CD4-positive, alpha-beta T cell treated with Interleukin-4 for 1 hour (primary cell): Measurements from ENCODE around the gene NKX1-1.

ENCODE experiments used
- DNase-seq, 2 donors: peaks; one replicate each; pipeline ENCODE4 v3.0.0-alpha.2; 2020 to 2022

Gene NKX1-1

DNA sequence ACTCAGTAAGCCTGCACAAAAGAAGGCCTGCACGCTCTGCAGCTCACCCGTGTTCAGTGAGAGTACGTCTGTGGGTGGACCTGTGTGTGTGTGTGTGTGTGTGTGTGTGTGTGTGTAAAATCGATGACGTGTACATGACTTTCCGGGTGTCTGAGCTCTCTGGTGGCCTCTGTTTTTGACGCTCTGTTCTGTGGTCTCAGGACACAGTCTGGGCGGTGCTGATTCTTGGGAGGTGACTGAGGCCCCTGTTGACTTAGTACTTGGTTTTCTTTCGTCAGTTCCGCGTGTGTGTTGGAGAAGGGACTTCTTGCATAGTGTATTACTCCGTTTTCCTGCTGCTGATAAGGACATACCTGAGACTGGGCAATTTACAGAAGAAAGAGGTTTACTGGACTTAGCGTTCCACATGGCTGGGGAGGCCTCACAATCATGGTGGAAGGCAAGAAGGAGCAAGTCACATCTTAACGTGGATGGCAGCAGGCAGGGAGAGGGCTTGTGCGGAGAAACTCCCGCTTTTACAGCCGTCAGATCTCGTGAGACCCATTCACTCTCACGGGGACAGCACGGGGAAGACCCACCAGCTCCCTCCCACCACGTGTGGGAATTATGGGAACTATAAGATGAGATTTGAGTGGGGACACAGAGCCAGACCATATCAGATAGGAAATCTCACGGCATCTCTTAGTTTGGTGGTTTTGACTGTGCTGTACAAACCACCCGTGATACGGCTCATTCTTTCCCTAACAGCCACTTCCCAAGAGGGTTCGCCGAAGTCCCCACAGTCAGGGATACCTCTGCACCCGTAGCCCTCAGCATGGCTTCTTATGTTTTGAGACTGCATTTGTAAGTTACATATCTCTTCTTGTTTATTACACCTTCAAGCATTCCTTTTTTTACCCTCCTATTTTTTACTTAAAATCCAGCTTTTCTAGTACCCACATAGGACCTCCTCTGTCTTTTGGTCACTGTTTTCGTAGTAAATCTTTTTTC is 34.8 kb downstream of the NKX1-1 start:
- no peak for DNase-seq

- no peak for DNase-seq
These were observed 35.7 kb downstream of the NKX1-1 start for GRCh38 chr4:1370321-1371124.

DNA sequence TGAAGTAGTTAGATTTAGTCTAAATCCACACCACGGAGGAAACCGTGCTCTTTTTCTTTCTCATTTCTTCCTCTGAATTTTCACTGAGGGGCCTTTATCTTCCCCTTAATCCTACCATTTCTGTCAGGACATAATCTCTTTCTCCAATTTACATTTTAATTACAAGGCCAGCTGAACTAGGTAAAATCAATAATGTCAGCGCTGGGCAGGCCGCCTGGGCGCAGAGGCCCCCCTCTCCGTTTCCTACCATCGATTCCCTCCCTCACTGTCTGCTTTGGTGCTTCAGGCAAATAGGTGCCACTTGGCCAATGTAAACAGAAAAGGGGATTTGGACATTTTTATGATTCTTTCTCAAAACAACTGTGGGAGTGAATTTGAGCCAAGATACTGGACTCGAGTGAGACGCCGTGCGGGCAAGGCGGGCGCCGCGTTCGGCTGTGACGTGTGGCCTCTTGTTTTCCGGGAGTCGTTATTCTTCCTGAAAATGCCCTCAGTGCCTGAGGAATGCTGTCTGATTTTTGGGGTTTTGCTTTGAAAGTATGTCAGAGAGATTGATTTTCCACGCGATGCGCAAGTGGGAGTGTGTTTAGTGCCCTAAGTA is 36.7 kb downstream of the NKX1-1 start:
- no peak for DNase-seq

DNA sequence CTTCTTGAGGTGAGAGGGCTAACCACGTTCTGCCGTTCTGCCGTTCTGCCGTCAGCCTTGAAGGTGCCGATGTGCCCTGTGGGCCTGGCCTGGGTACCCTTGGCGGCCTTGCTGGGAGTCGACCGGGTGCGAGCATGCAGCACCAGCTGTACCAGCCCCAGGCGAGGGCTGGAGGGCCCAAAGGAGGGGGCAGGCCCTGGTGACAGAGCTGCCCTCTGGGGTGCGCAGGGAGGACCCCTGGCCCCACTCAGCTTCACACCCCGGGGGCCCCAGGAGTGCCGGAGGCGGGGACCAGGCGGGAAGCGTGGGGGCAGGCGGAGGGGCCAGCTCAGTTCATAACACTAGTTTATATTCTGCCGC is 37.2 kb downstream of the NKX1-1 start:
- DNase-seq: no peak

GRCh38 chr4:1368421-1369090 is 37.7 kb downstream of the NKX1-1 start:
- DNase-seq: no peak

- no peak for DNase-seq
These were observed 38.3 kb downstream of the NKX1-1 start for GRCh38 chr4:1367936-1368289.

GRCh38 chr4:1367230-1367935 is 38.9 kb downstream of the NKX1-1 start:
- DNase-seq: no peak

DNA sequence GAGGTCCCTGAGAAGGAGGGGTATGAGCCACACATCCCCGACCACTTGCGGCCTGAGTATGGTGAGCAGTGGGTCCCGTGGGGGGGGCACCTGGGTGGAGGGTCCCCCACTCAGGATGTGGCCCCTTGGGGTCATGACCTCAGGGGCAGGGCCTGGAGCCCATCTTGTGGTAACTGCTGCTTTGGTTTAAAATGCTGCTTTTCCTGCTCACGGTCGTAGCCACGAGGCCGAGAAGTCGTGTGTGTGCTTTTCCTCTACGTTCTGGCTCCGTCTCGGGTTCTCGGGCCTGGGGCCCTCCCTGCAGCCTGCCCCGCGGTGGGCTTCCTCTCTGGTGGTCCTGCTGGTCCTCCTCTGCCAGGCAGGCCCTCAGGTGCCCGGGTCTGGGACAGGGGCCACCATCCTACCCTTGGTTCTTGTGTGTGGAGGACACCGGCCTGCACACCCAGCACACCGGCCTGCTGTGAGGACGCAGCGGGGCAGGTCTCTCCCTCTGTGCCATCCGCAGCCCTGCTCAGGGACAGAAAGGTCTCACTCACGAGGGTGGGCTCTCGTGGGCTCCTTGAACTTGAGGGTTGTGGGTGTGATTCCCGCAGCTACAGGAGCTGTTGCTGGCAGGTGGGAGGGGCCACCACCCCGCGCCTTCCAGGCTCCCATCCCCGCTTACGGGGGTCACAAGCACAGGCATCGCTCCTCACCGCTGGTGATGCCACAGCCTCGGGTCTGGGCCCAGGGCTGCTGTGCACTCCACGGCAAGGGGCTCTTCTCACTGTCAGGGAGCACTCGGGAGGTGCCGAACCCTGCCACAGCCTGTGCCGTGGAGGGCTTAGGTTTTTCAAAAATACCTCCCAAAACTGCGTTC is 39.6 kb downstream of the NKX1-1 start:
- DNase-seq: no peak

DNA sequence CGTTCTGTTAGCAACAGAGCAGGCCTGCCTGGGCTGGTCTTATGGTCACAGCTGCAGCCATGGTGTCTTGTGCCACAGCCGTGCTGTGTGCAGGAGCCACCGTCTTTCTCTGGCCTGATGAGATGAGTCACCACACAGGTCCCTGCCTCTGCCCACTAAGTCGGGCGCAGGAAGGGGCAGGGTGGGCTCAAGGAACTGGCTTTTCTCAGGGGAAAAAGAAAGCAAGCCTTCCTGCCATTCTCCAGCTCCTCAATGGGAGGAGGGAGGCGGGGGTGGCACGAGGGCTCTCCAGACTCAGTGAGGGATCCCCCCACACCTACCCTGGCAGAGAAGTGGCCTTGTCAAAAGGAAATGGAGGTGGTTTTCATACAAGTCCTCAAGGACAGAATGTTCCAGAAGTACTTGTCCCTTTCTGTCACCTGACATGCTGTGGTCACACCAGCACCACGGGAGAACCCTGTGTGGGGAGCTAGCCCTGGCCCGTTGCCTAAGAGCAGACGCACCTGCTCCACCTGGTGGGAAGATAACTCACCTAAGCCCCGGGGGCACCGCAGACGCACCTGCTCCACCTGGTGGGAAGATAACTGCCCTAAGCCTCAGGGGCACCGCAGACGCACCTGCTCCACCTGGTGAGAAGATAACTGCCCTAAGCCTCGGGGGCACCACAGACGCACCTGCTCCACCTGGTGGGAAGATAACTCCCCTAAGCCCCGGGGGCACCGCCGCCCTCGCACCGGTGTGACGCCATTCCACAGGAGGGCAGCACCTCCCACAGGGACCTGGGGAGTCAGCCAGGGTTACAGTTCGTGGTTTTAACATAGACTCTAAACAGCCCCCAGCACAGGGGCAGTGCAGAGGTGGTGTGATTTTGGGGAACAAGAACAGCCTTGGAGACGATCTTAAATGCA is 40.7 kb downstream of the NKX1-1 start:
- DNase-seq: no peak

GRCh38 chr4:1364748-1365147 is 41.5 kb downstream of the NKX1-1 start:
- DNase-seq: no peak

DNA sequence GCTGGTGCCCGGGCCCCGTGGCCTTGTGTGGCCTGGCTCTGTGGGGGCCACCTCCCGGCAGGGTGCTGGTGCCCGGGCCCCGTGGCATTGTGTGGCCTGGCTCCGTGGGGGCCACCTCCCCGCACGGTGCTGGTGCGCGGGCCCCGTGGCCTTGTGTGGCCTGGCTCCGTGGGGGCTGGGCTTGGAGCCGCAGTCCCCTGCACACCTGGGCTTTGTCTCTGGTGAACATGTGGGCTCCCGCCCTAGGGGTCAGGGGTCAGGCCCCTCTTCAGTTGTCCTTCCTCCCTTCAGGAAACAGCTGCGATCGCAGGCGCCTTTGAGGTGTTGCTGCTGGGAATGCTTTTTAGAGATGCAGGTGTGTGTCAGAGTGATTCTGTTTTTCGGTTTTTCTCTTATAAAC is 42.0 kb downstream of the NKX1-1 start:
- no peak for DNase-seq

- no peak for DNase-seq
These were observed 42.7 kb downstream of the NKX1-1 start for GRCh38 chr4:1363513-1363912.

DNA sequence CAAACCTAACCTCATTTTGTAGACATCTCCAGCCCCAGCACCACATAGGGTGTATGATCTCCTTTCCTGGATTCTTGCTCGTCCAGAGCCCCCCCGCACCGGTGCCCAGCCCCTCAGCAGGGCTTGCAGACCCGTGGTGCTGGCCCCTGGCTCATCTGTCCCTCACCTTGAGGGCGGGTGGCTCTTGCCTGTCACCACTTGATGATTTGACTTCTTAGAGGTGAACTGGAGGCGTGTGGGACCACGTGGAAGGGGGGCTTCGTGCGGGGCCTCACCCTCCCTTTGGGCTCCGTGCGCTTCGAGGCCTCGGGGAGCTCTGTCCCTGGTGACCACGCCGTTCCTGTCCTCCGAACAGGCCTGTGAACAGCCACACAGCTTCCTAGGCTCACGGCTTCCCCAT is 43.7 kb downstream of the NKX1-1 start:
- DNase-seq: no peak

GRCh38 chr4:1362046-1362445 is 44.2 kb downstream of the NKX1-1 start:
- DNase-seq: no peak

GRCh38 chr4:1361431-1361830 is 44.8 kb downstream of the NKX1-1 start:
- DNase-seq: no peak

- DNase-seq: no peak
These were observed 45.6 kb downstream of the NKX1-1 start for GRCh38 chr4:1360423-1361283.

GRCh38 chr4:1359976-1360375 is 46.3 kb downstream of the NKX1-1 start:
- no peak for DNase-seq

DNA sequence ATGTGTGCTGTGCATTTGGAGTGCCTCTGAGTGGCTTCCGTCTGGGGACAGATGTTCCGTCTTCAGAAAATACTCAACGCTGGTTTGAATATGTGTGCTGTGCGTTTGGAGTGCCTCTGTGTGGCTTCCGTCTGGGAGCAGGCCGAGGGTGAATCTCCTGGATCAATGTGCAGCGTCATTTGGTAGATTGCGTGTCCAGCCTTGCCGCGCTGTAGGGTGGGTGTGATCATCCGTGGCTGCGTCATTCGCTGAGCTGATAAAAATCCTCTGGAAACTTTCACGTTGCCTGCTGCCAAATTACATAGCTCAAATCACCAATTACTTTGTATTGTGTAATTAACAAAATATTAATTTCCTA is 47.1 kb downstream of the NKX1-1 start:
- no peak for DNase-seq

DNA sequence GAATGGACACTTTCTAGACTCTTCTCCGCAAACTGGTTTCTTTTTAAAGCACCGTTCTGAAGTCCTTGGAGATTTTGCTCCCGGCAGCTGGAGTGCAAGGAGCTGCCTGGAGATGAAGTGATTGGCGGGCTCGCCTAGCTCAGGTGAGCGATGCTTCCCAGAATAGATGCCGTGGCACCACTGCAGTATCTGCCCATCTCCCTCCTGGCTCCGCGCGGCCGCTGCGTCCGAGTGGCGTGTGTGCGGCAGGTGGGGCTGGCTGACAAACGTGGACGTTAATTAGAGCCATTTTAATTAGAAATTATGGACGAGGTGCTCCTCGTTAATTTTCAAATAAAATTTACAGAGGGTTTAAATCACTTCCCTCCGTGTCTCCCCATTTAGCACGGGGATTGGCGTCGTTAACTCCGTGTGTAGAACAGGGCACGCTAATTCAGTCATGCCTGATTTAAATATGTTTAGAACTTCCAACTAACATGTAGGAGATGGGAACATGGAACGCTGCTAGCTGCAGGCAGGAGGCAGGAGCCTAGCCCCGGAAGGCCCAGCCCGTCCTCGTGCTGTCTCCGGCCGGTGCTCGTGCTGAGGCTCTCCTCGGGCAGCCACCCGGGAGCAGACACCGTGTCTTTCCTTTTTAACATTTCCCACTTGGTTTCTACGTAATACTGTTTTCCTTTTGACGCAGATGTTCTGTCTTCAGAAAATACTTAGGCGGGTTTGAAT is 47.7 kb downstream of the NKX1-1 start:
- no peak for DNase-seq
